Umbilical cord (tissue), 2 donors: ENCODE measurements around the gene HOXB8. TPM values are rescaled to one million over a fixed set of nuclear protein-coding genes. Genes with fewer than 3 reads are reported as not detected.

ENCODE experiments used
- DNase-seq: peaks from one replicate; pipeline ENCODE4 v3.0.0-alpha.2; 2015; ENCODE audit warnings: low spot score
- total RNA-seq: library from RNA; depleted of rRNA; stranded (reverse); fragments of >200 nt; gene quantifications from one replicate; pipeline ENCODE4 v1.2.3, GENCODE V29; 2014; ENCODE audit warnings: low replicate concordance; ENCODE audit not compliant: insufficient read depth

HOXB8 gene
- total RNA-seq, 1 donor from 2014 or later, result not detected

DNA sequence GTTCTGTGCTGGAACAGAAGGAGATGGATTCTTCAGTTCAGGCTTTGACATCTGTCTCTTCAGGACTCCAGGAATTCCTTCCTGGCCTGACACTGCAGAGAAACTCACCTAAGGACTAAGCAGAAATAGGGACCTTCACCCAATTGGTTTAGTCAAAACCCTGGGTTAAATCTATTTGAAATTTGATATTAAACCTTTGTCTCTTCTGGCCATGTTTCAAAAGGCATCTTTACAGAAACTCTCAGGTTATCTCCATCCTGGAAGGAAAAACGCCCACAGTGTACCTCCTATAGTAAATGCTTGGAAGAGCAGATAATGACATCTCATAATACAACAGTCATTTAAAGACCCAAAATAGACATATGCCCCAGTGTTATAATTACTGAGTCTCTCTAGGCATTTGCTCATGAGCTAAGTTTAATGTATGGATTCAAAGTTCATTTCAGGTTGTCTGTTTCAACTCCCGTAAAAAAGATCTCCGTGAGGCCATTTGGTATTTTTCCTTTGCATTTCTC lies 31.3 kb downstream of the HOXB8 start:
- no peak for DNase-seq

DNA sequence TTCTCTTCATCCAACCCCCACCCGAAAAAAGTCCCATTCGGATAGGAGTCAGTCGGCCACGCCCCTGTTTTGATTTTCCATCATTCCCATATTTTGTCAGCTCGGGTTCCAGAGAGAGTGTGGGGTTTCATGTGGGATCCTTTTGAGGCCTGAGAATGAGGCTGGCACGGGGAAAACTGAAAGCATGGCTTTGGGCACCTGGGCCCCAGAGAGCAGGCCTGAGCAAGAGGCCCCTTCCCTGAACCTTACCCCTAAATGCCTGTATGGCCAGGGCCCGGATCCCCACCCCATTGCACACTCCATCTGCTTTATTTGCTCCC lies 32.4 kb downstream of the HOXB8 start:
- no peak for DNase-seq

DNA sequence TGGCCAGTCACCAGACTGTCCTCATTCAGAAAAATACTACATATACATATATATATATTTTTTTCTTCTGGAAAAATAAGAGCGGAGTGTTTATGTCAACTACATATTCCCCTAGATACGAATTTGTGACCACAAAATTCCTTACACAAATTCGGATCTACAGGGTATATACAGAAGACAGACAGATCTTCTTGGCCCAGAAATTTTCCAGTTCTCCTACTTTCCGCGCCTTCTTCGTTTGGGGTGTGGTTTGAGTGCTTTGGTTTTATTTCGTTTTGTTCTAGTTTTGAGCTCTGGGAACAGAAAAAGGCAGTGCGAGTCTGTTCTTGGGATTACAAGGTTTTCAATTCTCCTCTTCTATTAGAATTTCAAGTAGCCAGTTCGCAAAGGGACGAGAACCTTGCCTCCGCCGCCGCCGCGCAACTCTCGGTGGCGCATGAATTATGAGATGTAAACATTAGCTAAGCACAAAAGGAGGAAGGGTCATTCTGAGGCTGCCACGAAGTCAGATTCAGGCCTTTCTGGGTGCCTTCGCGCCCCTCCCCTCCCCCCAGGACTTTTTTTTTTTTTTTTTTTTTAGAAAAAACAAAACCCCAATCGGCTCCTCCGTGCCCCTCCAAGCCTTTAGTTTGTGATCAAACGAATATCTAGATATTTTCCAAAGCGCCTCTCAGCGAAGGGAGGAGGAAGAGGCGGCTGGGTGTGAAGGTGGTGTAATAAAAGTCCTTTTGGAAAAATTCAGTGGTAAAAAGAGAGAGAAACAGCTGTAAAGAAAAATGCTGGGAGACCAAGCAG lies 35.1 kb downstream of the HOXB8 start:
- DNase-seq, result no peak

DNA sequence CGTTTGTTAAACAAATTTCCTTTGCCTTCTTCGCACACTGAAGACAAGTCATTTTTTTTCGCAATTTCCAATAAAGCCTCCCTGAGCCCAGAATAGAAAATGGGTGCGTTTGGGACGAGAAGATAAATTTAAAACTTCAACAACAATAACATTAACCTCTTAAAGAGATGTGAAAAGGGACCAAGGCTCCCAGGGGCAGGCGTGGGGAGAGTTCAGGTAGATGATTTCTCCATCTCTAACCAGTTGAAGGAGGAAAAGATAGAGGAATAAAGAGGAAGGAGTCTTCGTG lies 35.7 kb downstream of the HOXB8 start:
- no peak for DNase-seq

DNA sequence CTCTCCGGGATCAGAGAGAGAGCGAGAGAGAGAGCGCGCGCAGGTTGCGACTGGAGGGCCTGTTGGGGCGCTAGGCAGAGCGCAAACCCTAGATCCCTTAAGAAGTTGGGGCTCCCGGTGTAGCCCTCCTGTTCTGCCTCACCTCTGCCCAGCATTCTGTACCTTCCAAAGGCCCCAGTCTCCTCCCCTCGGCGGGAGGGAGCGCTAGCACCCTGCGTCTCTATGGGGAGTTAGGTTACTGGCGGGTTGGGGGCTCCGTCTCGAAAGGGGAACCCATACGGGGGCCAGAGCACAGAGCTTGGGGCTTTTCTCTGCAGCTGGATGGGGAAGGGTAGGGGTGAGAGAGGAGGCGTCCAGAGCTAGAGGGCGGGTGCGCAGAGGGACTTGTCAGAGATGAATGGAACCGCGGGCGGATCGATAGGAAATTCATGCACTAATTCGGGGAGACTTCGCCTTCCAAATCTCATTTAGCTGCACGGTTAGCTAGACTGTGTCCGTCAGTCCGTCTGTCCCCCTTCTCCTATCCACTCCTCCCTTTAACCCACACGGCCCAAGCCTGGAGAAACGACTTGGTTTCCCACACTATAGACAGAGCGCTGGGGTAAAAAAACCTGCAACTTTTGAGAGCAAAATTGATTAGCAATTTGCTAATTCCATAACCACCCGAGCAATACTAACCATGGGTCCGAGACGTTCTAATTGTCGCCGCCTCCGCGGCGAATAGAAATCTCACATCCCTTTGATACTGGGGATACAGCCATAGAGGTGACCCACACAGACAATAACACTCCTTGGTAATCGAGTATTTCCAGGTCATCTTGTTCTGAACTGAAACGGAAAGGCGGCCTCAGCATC lies 36.2 kb downstream of the HOXB8 start:
- DNase-seq, result no peak

DNA sequence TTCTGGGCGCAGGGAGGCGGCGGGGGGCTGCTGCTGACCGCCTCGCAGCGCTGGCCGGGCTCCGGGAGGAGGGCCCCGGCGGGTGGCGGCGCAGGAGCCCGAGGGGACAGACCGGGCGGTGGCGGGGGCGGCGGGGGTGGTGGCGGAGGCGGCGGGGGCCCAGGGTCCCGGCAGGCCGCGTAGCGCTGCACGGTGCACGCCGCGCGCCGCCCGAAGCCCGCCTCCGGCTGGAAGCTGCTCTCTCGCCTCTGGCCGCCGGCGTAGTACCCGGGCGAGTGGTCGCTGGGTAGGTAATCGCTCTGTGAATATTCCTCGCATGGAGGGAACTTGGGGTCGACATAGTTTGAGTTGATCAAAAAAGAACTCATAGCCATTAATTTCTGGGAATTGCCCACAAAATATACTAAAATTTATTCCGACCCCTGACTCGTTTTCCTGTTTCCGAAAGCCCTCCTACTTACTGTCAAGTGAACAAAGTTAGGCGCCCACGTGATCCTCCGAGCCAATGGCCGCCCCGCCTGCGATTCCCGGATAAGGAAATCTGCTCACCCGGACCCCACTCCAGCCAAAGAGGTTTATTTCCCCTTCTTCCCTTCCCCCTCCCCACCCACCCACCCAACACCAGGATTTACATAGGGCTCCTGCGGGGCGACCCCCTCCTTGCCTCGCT lies 37.0 kb downstream of the HOXB8 start, which contains the start of gene HOXB4:
TSS of gene HOXB4 (minus strand) at position 405 of the 670 bp plus-strand sequence. CDS start at position 374, 31 bp downstream.
- peak; percentile 85 for DNase-seq

DNA sequence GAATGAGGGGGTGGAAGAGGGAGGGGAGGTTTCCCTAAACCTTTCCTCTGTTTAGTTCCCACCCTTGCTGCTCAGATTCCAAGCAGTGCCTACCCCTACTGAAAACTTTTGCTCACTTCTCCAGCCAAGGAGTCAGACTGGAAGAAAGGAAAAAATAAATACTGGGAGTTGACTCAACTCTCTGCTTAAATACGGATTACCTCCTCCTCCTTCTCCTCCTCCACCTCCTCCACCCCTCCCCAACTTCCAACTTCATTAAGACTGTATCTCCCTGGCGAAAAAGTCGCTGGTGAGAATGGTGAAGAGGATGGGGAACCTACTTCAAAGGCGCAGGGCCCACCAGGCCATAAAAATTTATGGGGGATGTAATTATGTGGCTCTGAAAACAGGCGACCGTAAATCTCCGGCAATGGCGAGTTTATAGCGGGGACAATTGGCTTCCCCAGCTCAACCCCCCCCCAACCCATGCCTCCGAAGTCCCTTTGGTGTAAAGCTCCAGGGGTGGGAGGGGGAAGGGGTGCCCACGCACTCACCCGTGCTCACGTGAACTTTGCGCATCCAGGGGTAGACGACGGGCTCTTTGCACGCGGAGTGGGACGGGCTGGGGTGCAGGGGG lies 37.7 kb downstream of the HOXB8 start:
- peak; percentile 68 for DNase-seq

DNA sequence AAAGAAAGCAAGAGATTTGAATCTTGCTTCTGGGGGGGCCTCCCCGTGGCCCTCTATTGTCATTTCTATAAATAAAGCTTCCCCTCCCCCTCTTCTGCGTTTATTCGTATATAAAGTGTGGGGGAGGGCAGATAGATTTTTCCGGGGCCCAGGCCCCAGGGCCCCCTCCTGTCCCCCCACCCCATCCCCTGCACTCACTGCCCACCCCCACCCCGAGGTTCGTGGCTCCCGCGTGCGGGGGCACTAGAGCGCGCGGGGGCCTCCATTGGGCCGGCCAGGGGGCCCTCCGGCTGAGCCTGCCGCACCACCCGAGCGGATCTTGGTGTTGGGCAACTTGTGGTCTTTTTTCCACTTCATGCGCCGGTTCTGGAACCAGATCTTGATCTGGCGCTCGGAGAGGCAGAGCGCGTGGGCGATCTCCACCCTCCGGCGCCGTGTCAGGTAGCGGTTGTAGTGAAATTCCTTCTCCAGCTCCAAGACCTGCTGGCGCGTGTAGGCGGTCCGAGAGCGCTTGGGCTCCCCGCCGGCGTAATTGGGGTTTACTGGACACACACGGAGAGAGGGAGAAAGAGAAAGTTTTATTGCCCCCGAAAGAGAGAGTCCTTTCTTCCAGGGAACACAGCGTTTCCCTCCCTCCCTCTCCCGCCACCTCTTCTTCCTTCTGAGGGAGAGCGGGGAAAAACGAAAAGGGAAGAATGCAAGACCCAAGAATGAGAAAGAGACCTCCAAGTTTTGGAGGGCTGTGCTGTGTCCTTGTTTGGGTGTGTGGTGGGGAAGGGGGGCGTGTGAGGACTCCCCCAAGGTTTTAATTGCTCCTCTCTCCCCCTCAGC lies 38.4 kb downstream of the HOXB8 start:
- DNase-seq, result no peak

DNA sequence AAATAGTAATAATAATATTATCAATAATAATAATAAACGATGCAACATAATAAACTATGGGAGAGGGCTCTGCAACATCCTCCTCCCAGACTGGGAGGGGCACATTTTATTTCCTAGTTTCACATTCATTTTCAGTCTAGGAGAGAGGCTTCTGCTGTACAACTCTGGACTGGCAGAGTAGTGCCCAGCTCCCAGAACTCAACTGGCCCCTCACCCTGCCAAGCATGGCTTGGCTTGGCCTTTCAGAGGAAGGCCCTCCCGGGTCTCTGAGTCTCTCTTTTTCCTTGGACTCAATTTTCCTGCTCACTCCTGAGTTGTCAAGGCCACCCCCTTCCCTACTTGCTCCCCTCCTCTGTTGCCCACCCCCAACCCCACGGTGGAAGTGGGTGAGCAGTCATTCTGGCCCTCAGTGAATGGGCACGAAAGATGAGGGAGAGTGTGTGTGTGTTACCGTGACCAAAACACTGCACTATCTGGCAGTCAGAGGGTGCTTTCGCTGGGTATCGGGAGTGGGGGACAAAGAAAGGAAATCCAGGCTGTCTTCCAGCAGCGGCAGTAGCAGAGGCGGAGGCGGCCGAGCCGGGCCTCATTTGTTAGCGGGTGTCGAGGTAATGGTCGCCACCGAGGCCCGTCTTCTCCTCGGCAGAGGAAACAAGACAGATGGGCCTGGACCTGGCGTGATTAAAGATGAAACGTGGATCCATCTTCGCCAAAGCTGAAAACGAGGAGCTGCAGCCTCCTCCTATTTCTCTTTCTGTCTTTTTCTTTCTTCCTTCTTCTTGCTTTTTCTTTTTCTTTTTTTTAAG lies 39.2 kb downstream of the HOXB8 start:
- no peak for DNase-seq

DNA sequence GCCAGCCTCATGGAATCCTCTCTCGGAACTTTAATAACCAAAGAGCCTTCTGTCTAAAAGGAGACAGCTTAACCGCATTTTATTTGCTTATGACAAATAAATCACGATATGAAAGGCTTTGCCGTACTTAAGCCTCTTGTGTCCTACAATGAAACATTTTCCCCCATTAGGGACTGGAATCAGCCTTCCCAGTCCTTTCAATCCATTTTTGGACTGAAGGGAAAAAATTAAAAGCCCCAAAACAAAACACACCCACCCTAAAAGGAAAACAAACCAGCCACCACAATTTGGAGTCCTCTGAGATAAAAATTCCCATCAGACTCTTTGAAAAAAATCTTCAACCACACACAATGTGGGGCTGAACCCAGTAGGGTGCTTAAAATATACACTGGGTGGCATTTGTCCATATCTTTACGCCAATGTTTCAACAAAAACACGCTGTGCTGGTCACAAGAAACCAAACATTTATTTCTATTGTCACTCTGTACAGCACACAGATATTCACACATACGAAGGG lies 40.0 kb downstream of the HOXB8 start:
- DNase-seq, result no peak

DNA sequence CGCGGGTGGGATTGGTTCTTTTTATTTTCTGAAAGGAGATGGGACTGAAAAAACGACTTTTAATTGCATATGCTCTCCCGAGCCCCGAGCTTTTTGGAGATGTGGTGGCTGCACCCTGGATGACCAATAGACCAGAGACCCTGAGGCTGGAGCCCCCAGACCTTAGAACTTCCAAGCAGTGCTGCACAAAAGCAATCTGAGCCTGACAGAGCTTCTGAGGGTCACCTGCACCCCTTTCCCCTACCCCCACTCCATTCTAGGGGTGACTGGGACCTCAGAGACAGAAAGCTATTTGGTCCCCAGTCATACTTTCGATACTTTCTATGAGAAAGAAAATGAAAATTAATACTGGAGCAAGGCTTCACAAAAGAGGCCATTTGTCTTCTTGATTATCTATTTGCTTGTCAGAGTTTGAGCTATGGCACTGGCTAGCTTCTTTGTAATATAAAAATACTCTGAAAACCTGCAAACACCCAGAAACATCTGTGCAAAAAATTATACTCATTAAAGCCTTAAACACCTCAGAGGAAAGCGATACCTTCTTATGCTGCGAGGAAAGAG lies 40.5 kb downstream of the HOXB8 start:
- no peak for DNase-seq

DNA sequence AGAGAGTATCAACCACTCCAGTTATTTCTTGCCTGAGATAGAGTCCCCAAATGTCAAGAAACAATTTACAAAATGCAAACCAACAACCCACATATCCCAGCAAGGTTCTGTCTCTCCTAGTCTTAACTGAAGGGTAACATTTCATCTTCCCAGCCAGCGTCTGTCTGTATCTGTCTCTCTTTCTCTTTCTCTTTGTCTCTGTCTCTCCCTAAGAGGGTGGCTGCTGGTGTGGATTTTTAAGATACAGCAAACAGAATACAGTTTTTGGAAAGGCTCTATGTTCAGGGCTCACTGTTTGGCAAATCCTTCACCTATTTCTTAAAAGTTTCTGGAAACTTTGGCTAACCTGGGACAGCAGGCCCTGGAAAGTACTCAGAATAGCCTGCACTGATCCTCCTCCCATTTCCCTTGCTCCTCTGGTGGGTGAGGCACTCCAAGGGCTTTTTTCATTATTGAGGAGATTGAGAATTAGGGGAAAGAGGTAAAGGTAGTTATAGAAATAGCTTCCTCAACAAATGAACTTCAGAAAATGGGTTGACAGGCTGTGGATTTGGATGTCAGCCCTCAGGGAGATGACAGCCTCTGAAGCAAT lies 43.2 kb downstream of the HOXB8 start:
- DNase-seq, result no peak

DNA sequence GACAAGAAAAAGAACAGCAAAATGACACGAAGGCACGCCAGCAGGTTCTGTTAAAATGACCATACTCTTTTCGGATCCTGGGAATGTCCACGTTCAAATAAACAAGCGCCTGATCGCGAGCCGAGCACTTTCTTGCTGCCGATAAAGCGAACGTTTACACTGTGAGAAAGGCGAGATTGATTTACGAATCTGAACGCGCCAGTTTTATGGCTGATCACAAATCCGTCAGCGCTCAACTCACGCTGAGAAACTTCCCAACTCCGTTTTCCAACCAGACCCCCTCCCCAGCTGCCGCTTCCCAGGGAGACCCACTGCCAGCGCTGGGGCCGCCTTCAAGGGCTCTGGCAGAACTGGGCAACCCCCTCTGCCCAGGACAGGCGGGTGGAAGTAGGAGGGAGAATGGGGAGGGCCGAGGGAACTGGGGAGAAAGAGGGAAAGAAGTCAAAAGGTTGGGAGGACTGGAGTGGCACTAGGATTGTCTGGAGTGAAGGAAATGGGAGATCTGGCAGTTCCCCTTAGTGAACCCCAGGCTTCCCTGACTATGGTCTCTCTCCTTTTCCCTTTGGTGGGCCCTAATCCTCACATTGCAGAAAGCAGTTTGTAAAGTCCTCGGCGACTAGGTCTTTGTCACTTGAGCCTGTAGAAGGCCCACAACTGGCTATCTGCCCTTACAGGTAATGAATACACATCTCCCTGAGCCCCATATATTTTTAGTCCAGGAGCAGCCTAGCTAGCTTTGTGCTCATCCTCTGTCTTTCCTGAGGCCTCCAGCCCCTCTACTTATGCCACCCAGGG lies 43.9 kb downstream of the HOXB8 start:
- DNase-seq, result peak; percentile 49

DNA sequence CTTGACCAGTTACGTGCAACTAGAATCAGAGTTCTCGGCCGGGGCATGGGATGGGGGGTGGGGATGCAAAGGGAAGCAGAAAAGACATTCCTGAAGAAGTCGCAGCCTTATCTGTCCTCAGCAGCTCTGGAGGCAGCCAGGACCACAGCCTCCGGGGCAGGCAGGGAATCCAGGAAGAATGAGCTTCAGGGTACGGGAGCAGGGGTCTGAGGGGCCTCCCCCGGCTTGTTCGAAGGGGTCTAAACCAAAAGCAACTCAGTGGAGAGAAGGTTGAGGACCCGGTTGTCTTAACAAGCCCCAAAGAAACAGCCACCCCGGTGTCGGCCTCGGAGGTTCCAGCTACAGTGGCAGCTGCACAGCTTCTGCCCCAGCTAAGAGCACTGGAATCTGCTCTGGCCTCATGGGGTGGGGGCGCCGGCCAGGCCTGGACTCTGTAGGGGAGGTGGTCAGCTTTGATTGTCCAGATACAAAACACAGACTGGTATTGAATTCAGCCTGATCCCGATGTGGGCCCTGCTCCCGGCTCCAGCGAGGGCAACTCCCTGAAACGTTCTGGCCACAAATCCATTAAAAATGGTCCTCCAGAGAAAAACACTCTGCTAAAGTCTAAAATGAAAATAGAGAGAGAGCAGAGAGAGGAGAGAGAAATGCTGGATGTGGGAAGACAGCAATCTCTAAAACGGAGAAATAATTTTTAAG lies 44.6 kb downstream of the HOXB8 start:
- no peak for DNase-seq

DNA sequence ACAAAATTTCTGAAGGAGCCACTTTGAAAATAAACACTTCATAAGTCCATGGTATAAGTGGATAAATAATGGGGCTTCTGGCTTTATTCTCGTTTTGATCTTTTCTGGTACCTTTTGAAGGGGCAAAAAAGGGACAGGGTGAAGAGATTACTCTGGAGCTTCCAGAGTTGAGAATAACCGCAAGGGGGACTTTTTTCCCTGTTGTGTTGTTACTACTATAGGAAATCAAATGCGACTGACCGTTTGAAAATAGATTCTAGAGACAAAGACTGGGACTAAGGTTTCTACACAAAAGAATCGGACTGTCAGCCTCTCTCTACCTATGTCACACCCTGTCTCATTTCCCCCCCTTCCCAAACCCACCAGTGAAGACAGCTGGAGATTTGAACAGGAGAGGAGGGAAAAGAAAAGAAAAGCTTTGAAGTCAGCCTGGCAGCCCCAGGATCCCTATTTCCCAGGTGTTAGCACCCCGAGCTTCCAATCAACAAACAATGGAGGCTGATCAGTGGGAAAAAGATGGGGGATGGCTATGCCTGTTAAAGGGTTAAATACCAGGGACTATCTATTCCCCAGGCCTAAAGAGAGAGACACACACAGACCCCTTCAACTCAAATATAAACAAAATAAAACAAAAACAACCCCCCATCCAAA lies 45.3 kb downstream of the HOXB8 start:
- DNase-seq, result no peak

DNA sequence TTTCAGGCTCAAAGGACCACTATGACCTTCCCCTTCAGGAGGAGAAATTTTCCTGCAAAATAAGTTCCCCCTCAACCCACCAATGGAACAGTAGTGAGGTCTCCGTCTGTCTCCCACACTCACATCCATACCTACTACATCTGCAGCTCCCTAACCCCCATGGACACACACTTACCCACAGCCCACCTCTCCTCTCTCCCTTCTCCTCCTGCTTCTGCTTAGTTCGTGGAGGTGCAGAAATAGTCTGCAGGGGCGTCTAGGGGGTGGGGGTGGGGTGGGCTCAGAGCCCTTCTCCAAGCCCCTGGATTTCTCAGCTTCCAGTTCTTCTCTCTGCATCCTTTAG lies 45.9 kb downstream of the HOXB8 start:
- DNase-seq, result no peak

DNA sequence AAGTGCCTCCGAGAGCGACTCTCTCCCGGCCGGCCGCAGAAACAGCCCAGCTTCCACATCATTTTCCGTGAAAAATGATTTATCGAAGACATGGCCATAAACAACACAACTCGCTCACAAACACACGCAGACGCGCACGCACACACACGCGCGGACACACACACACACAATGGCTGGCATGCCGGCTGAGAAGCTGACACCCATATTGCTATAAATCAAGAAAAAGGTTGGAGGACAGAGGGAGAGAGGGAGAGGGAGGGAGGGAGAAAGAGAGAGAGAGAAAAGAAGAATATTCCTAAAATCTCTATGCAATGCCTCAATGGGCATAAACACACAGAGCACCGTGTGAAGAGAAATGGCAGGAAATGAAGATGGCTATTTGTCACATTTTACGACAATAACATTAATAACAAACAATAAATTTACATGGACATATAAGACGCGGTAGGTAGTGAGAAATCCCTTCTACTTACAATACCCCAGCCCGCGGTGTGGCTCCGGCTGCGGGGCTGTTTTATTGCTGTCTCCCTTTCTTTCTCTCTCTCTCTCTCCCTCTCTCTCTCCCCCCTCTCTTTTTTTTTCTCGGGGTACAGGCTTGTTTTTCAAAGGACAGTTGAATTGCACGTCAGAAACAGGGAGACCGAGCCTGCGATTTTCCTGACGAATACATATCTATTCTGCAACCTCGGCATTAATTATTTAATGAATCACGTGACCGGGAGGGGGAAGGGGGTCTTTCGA lies 46.4 kb downstream of the HOXB8 start:
- DNase-seq, result peak; percentile 55
